ENCODE measurements around the gene SMC1B. TPM values are rescaled to one million over a fixed set of nuclear protein-coding genes. Genes with fewer than 3 reads are reported as not detected.
A peak's percentile ranks its signal among the peaks of the same experiment; 100 is the strongest.

SMC1B gene
- total RNA-seq, 1 experiment from 2014 or later = not detected

DNA sequence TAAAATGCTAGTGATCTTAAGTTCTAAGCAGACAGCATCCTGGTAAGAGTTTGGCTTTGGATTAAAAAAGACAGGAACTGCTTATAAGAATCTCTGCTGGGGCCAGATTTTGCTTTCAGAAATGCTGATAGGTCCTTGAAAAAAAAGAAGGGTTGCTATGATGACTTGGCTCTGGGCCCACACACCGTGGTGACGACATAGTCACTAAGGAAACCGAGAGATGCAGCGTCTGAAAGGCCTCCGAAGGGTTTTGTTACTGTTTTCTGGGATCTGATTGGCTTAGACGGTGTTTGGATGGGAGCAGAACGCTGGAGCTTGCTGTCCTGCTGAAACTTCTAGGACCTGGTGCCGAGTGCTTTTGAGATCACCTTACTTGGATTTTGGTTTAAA lies 95.2 kb downstream of the SMC1B start:
- TF ChIP-seq, protein P1, sequence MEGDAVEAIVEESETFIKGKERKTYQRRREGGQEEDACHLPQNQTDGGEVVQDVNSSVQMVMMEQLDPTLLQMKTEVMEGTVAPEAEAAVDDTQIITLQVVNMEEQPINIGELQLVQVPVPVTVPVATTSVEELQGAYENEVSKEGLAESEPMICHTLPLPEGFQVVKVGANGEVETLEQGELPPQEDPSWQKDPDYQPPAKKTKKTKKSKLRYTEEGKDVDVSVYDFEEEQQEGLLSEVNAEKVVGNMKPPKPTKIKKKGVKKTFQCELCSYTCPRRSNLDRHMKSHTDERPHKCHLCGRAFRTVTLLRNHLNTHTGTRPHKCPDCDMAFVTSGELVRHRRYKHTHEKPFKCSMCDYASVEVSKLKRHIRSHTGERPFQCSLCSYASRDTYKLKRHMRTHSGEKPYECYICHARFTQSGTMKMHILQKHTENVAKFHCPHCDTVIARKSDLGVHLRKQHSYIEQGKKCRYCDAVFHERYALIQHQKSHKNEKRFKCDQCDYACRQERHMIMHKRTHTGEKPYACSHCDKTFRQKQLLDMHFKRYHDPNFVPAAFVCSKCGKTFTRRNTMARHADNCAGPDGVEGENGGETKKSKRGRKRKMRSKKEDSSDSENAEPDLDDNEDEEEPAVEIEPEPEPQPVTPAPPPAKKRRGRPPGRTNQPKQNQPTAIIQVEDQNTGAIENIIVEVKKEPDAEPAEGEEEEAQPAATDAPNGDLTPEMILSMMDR (IDR thresholded peaks at IDR 0.05; ENCODE audit: unreplicated experiment) = no peak
- Mint-ChIP-seq H3K27ac (ENCODE audit: unreplicated experiment) (peak overlapping the region; percentile 8), H3K36me3 (ENCODE audit: insufficient read depth, unreplicated experiment) (peaks cover 7% of the 10 kb centered on the region), H3K4me3 (ENCODE audit: low read depth, unreplicated experiment) (no peak overlapping the region), H3K4me1 (ENCODE audit: low read depth, unreplicated experiment) (peaks cover 19% of the 10 kb centered on the region), H3K9me3 (ENCODE audit: low read depth, unreplicated experiment) (no peaks in the 10 kb centered on the region), H3K27me3 (ENCODE audit: unreplicated experiment) (no peaks in the 10 kb centered on the region)
- no TSS peak for BruUV-seq (replicated peaks)
- CTCF ChIA-PET = interaction anchor here (1.2 kb wide), 1 partner anchor 46 kb away, joined by 3 read pairs; no protein-coding TSS in a partner anchor
- intact Hi-C loops (cut with micrococcal nuclease; ENCODE audit: unreplicated experiment) = no loop called here
- peak; percentile 56 for DNase-seq

DNA sequence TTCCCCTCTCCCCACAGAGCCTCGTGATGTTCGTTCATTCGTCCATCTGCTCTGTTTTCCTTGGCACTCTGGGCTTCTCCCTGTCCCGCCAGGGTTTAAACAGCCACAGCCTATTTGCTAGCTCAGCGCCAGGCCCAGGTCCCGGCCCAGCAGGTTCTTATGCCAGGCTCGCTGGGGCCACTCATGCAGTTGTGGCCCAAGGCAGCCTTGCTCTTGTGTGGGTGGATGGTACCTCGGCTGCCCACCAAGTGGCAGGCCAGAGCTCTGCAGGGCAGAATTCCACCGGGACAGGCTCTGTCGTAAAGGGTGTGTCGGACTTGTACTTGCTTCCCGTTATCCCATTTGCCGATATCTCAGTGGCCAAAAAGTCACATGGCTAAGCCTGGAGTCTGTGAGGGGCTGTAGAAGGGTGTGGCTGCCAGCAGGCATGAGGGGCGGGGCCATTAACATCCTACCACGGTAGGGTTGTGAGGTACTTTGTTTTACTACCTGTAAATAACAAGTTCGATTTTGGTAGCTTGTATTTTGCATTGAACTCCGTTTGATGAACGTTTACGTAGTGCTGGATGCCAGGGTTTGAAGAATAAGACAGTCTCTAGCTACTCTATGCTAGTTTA lies 95.7 kb downstream of the SMC1B start:
- no peaks in the 10 kb centered on the region for H3K27me3 Mint-ChIP-seq (ENCODE audit: unreplicated experiment)
- H3K27ac Mint-ChIP-seq (ENCODE audit: unreplicated experiment) = peak overlapping the region; percentile 8
- intact Hi-C loops (cut with micrococcal nuclease; ENCODE audit: unreplicated experiment) = no loop called here
- DNase-seq = peak; percentile 45
- TF ChIP-seq, protein P1 (IDR thresholded peaks at IDR 0.05; ENCODE audit: unreplicated experiment) = peak; percentile 20
- CTCF ChIA-PET = interaction anchor here (0.5 to 1.2 kb wide), 2 partner anchors 36 to 46 kb away, joined by 3 read pairs; no protein-coding TSS in a partner anchor
- peaks cover 5% of the 10 kb centered on the region for H3K36me3 Mint-ChIP-seq (ENCODE audit: insufficient read depth, unreplicated experiment)
- BruUV-seq (replicated peaks) = no TSS peak
- H3K9me3 Mint-ChIP-seq (ENCODE audit: low read depth, unreplicated experiment) = no peaks in the 10 kb centered on the region
- no peak overlapping the region for H3K4me3 Mint-ChIP-seq (ENCODE audit: low read depth, unreplicated experiment)
- peaks cover 19% of the 10 kb centered on the region for H3K4me1 Mint-ChIP-seq (ENCODE audit: low read depth, unreplicated experiment)

DNA sequence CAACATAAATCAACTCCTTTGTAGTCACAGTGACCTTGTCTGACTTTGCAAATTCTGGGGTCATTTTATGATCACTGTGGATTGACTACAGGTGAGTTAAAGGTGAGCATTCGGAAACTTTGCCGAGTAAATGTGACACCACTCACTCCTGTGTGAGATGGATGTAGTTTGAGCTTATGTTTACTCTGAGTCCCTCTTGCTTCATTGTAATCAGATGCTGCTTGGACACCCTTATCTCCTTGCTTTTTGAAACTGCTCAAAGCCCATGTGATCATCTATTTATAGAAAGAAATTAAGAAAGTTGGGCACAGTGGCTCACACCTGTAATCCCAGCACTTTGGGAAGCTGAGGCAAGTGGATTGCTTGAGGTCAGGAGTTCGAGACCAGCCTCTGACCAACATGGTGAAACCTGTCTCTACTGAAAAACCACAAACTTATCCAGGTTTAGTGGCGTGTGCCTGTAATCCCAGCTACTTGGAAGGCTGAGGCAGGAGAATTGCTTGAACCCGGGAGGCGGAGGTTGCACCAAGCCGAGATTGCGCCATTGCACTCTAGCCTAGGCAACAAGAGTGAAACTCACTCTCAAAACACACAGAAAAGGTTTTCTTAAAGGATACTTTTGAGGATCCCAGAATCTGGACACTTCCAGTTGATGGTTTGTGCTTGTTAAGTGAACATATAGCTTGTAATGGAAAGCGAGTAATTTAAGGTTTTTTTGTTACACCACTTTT lies 96.4 kb downstream of the SMC1B start:
- Mint-ChIP-seq H3K27ac (ENCODE audit: unreplicated experiment) (no peak overlapping the region), H3K4me1 (ENCODE audit: low read depth, unreplicated experiment) (peaks cover 19% of the 10 kb centered on the region), H3K36me3 (ENCODE audit: insufficient read depth, unreplicated experiment) (peaks cover 5% of the 10 kb centered on the region), H3K4me3 (ENCODE audit: low read depth, unreplicated experiment) (no peak overlapping the region), H3K9me3 (ENCODE audit: low read depth, unreplicated experiment) (no peaks in the 10 kb centered on the region), H3K27me3 (ENCODE audit: unreplicated experiment) (no peaks in the 10 kb centered on the region)
- CTCF ChIA-PET = interaction anchor here (0.5 to 1.2 kb wide), 2 partner anchors 36 to 45 kb away, joined by 3 read pairs; no protein-coding TSS in a partner anchor
- BruUV-seq (replicated peaks) = no TSS peak
- intact Hi-C loops (cut with micrococcal nuclease; ENCODE audit: unreplicated experiment) = no loop called here
- TF ChIP-seq, protein P1 (IDR thresholded peaks at IDR 0.05; ENCODE audit: unreplicated experiment) = no peak
- DNase-seq = no peak

DNA sequence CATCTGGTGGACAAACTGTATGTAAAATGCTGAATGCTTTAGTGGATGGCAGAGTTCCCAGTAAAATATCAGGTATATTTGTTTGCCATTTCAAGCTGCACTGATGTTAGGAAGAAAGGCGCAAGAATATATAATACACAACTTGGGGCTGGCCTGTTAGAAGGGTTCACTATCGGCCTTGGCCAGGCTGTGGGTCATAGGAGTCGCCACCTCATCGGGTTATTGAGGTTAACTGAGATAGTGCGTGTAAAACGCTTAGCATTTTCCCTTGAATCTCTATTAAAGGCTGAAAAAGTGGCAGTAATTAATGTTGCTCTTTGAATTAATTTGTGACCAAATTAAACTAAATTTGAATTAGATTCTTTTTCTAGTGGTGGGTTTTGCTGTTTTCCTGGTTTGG lies 98.6 kb downstream of the SMC1B start:
- H3K36me3 Mint-ChIP-seq (ENCODE audit: insufficient read depth, unreplicated experiment) = peaks cover 15% of the 10 kb centered on the region
- no peak overlapping the region for H3K4me3 Mint-ChIP-seq (ENCODE audit: low read depth, unreplicated experiment)
- H3K27me3 Mint-ChIP-seq (ENCODE audit: unreplicated experiment) = no peaks in the 10 kb centered on the region
- no TSS peak for BruUV-seq (replicated peaks)
- H3K27ac Mint-ChIP-seq (ENCODE audit: unreplicated experiment) = no peak overlapping the region
- H3K9me3 Mint-ChIP-seq (ENCODE audit: low read depth, unreplicated experiment) = no peaks in the 10 kb centered on the region
- DNase-seq = no peak
- intact Hi-C loops (cut with micrococcal nuclease; ENCODE audit: unreplicated experiment) = no loop called here
- CTCF ChIA-PET = no interaction called here
- TF ChIP-seq, protein P1 (IDR thresholded peaks at IDR 0.05; ENCODE audit: unreplicated experiment) = no peak
- H3K4me1 Mint-ChIP-seq (ENCODE audit: low read depth, unreplicated experiment) = peaks cover 32% of the 10 kb centered on the region
